HG02981 (cell line): ENCODE data around the gene TMEM14B.
A peak's percentile ranks its signal among the peaks of the same experiment; 100 is the strongest.
"Not testable (repeated sequence)": the region's sequence is repeated elsewhere in the genome, so short reads cannot be mapped to it uniquely, and the experiment has no call there.

Experiments
- ATAC-seq: cut with Tn5 transposase; IDR thresholded peaks from one replicate; pipeline ENCODE4 v1.9.1; 2021; ENCODE audit warnings: mild to moderate bottlenecking, moderate library complexity; ENCODE audit not compliant: unreplicated experiment

TMEM14B gene

GRCh38 chr6:10745116-10745515, 2.5 kb upstream of the TMEM14B start:
- no peak for ATAC-seq

DNA sequence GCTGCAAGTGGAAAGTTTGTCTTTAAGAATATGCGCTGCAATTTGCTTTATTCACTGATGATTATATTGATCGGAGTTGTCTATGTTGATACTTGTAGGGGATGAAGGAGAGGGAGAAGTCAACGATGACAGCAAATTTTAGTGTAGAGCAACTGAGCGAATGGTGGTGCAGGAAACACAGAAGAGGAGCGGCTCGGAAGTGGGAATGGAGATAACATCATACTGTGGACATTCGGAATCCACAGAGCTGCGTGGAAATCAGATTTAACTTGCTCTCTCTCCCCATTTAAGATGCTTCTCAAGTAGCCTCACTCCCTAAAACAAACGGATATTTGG, 722 bp upstream of the TMEM14B start:
- ATAC-seq = no peak

DNA sequence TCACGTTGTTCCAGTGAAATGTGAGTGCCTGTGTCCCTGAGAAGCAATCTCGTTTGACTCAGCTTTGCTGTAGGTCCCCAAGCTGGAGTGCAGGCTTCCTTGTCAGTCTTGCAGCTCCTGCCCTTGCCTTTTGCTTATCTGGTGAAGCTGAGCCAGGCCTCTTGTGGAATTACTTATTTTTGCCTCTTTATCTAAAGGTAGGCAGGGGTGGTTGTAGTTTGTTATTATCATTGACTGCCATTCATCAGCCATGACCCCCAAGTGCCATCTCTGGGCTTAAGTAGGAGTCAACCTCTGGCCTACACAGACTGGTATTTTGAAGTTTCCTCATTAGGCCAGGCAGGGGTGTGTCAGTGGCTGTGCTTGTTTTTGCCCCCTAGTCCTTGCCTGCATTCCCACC, 2.1 kb downstream of the TMEM14B start:
- no peak for ATAC-seq

DNA sequence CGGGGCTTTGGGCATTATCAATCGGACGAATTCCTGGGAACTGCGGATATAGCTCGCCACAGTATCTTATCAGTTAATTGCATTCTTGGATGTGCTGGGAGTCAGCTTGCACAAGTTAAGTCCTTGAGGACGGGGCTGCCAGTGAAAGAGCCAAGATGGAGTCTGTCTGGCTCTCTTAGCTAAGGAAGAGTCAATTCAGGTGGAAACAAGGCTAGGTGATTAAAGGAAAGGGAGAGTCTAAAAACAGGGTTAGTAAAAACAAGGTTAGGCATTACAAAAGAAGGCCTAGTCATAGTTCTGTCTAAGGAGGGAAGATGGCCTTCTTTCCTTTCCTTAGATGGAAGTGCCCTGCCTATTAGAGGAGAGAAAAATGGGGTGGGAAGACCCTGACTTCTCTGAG, 3.0 kb downstream of the TMEM14B start:
- ATAC-seq = not testable (repeated sequence)

- ATAC-seq = not testable (repeated sequence)
Measured at GRCh38 chr6:10751757-10752156, 4.2 kb downstream of the TMEM14B start.

DNA sequence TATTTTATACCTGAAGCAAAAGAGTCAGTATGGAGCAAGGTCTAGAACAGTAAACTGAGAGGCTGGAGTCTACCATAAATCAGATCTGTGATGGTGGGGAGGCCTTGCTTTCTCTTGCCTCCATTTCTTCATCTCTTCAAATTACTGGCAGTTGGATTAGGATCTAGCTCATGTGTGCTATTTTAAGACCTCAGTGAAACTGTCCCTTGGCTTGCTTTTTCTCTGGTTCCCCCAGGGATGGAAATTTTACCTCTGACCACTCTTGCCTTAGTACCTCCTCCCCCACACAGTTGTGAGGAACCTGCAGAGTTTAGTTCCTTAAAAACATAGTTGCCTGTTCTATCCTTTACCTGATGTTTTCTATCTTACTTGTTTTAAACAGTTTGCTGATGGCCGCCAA, 8.5 kb downstream of the TMEM14B start:
- no peak for ATAC-seq

DNA sequence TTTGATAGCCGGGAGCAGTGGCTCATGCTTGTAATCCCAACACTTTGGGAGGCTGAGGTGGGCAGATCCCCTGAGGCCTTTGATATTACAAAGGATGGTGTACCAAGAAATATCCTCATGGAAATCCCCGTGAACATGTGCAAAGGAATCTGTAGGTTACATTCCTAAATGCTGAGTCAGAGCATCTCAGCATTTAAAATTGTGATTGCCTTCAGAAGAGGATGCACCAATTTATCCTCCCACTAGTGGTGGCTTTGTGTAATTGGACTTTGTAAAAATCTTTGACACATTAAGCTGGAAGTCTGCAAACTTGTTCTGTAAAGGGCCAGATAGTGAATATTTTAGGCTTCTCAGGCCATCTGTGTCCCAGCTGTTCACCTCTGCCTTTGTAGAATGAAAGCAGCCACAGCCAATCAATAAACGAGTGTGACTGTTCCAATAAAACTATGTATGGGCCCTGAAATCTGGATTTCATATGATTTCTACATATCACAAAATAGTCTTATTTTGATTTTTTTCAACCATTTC, 11.8 kb downstream of the TMEM14B start:
- peak; percentile 54 for ATAC-seq

DNA sequence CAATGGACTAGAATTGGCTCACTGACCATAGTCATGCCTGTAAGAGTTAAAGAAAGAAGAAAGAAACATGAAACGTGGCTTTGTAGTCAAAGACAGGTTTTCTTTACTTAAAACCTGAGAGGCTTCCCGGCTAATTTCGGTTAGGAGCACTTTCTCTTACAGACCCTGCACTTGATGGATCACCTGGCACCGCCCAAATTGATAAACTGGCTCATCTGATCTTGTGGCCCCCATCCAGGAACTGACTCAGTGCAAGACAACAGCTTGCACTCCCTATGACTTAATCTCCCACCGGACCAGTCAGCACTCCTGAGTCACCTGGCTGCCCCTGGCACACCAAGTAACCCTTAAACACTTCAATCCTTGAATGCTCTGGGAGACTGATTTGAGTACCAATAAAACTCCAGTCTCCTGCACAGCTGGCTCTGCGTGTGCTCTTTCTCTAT, 12.3 kb downstream of the TMEM14B start:
- ATAC-seq = no peak

DNA sequence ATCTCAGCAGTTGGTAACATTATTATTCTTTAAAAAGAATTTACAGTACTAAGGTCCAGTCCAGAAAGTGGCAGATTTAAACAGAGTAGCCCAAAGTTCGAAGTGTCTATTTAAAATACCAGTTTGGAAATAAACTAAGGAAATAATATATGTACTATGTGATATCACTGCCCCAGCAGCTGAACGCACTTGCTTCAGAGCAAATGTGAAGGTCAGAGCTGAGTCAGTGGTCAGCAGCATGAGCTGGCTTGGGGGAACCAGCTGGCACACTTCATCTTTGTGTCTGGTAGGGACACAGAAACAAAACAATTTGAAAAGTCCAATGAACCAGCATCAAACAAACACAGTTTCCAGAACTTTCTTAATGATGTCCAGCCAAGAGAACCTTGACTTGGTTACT, 15.4 kb downstream of the TMEM14B start:
- no peak for ATAC-seq

DNA sequence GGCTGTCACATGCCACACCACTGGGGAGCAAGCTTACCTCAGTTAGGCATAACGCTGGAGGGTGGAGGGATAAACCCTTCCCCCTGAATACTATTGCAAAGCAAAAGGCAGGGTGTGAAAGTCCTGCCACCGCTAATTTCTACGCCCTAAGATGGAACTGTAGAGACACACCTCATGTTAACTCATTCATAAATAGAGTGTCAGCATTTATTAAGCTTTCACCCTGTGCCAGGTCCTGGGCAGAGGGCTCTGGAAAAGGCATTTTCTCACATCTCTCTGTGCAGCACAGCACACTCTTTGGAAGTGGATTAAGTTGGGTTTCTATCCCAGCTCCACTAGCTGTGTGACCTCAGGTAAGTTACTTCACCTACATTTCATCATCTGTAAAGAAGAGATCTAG, 21.8 kb downstream of the TMEM14B start:
- no peak for ATAC-seq

GRCh38 chr6:10771371-10771894, 23.8 kb downstream of the TMEM14B start:
- ATAC-seq = no peak

DNA sequence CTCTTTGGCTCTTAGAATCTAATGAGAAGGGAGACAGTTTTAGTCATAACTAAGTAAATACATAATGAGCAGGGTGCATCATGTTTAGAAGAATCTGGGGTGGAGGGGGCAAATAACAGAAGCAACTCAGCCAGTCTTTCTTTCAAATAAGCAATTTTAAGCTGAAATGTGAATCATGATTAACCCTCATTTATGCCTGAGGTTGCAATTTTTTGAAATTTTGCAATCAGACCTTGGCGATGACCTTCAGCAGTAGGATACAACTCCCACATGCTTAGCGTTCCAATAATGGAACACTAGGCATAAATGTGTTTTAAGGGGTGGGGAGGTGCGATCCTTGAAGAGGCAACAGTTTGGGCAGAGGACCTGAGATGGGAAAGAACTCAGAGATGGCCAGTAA, 30.6 kb downstream of the TMEM14B start:
- ATAC-seq = no peak

DNA sequence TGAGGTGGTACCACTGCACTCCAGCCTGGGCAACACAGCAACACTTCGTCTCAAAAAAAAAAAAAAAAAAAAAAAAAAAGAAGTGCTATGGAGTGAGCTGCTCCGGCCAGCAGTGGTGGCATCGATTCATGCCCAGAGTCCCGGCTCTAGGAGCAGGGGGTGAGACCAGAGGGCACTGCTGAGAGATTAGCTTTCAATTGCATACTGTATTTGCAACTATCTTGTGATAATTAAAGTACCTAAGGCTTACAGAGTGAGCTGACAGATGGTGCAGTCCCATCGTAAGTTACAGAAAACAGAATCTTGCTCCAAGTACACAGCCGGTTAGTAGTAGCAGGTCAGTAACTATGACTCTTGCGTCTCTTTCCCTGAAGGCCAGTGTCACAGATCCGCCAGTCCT, 31.5 kb downstream of the TMEM14B start:
- ATAC-seq = no peak

DNA sequence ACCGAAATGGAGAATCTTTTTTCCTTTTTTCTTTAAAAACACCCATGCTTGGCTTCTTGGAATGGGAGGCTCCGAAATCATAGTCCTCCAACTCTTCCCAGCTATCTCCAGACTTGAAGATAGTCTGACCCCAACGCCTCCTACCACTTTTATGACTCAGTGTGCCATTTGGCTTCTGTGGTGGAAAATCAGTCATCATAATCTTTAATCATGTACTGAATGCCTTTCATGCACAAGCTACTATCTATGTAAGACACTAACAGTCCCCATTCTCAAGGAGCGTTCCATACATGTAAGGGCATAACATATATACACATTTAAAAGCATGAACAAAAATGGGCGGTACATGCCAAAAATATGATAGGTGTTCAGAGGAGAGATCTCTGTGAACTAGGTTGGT, 44.1 kb downstream of the TMEM14B start:
- no peak for ATAC-seq

- ATAC-seq = no peak
Measured at GRCh38 chr6:10792101-10792500, 44.5 kb downstream of the TMEM14B start.

- ATAC-seq = no peak
Measured at GRCh38 chr6:10793035-10793434, 45.4 kb downstream of the TMEM14B start.

DNA sequence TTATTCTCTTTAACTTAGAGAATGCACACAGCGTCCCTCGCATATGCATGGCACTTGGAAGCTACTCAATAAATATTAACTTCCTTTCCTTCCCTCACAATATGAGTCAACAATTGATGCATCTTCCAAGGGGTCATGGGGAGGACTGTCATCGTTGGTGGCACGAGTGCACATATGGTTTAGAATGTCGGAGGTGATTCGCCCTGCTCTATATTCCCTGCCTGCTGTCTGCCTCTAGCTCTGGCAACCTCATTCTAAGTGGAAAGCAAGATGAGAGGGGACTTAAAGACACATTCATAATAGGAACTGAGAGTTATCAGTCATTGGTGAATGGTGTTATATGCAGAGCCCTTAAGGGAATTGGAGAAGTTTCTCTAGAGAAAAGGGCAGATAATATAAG, 46.1 kb downstream of the TMEM14B start:
- no peak for ATAC-seq

GRCh38 chr6:10794239-10794638, 46.6 kb downstream of the TMEM14B start:
- no peak for ATAC-seq

DNA sequence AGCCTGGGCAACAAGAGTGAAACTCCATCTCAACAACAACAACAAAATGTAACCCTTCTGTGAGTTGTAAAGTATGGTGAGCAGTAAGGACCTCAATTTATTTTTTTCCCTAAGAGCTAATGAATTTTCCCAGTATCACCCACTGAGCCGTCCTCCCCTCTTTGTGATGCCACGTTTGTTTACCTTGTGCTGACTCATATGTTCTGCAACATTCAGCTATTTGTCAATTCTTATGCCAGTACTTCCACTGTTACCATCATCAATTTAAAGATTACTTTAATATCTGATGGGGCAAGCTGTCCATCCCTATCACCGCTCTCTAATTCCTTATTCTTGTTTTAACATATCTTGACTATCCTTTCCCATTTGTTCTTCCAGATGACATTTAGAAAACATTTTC, 53.2 kb downstream of the TMEM14B start:
- ATAC-seq = no peak

GRCh38 chr6:10801224-10801848, 53.7 kb downstream of the TMEM14B start:
- ATAC-seq = peak; percentile 96
